A549 (cell line): ENCODE results near the gene ADAMTSL3. TPM values are rescaled to one million over a fixed set of nuclear protein-coding genes. Genes with fewer than 3 reads are reported as not detected.

ENCODE experiments used
- ATAC-seq, 2 experiments: fragments of 200-7000 bp in 1 of 2; fragments of >200 bp in 1 of 2; cut with Nextera tagmentation in 1 of 2; cut with Tn5 transposase in 1 of 2; 3 replicates each; pipeline versions ENCODE4 v1.8.0 to v1.9.1; 2018 to 2020; ENCODE audit warnings: mild to moderate bottlenecking in 1 of 2, moderate library complexity in 1 of 2
- CTCF ChIA-PET: fragments of 300-600 bp; sonication (Branson Sonifier 250); formaldehyde crosslinking; extraction: SDS; loops from one replicate; lab custom pipeline; 2021; ENCODE audit warnings: antibody characterized with exemption, inconsistent platforms; lab: Yijun Ruan, JAX
- POLR2A ChIA-PET: fragments of 350-600 bp; formaldehyde crosslinking; extraction: SDS; loops from one replicate; lab custom pipeline; 2021; ENCODE audit warnings: antibody characterized with exemption, inconsistent platforms; lab: Yijun Ruan, JAX
- DNase-seq, 2 experiments: peaks; one replicate each; pipeline versions ENCODE4 v3.0.0 to v3.0.0-alpha.2; 2011 to 2016; ENCODE audit warnings: low read depth in 1 of 2, low spot score in 1 of 2
- FAIRE-seq: peaks from 2 replicates; lab custom pipeline; 2011; peaks lifted over from hg19 to GRCh38; lab: Jason Lieb, UNC
- H3K27ac ChIP-seq, 2 experiments: fragments of >200 bp; sonication (Bioruptor Twin); formaldehyde crosslinking; 3 replicates each; pipeline ENCODE4 v1.5.1; 2016 to 2017
- H3K4me1 ChIP-seq: fragments of >200 bp; sonication (Bioruptor Twin); formaldehyde crosslinking; 3 replicates; pipeline ENCODE4 v1.6.1; 2016
- H3K4me2 ChIP-seq: fragments of >200 bp; sonication (Bioruptor Twin); formaldehyde crosslinking; 3 replicates; pipeline ENCODE4 v1.6.1; 2016
- H3K4me3 ChIP-seq: fragments of >200 bp; sonication (Bioruptor Twin); formaldehyde crosslinking; 3 replicates; pipeline ENCODE4 v1.5.1; 2016
- H3K9me3 ChIP-seq: fragments of >200 bp; sonication (Bioruptor Twin); formaldehyde crosslinking; 3 replicates; pipeline ENCODE4 v1.6.1; 2016
- CBX8 ChIP-seq: fragments of 200-600 bp; sonication (generic); IDR thresholded peaks from 2 replicates; pipeline ENCODE4 v1.6.1; 2016
- EHF ChIP-seq: fragments of 250-450 bp; sonication (Bioruptor Pico); IDR thresholded peaks from 2 replicates; pipeline ENCODE4 v1.5.0; 2020; ENCODE audit warnings: mild to moderate bottlenecking
- ESRRA ChIP-seq: fragments of 150-350 bp; IDR thresholded peaks from 2 replicates; pipeline ENCODE4 v1.6.1; 2014; ENCODE audit warnings: mild to moderate bottlenecking, low read length, borderline replicate concordance
- FOXS1 ChIP-seq: fragments of 250-450 bp; sonication (Bioruptor Pico); IDR thresholded peaks from 2 replicates; pipeline ENCODE4 v1.5.0; 2020; ENCODE audit warnings: mild to moderate bottlenecking, moderate library complexity
- GATA3 ChIP-seq: IDR thresholded peaks from 2 replicates; pipeline ENCODE4 v1.6.1; 2012; ENCODE audit warnings: borderline replicate concordance
- MAFK ChIP-seq: fragments of 450-650 bp; IDR thresholded peaks from 2 replicates; pipeline ENCODE4 v1.6.1; 2014; ENCODE audit not compliant: partially characterized antibody
- MAZ ChIP-seq: fragments of 150-350 bp; IDR thresholded peaks from 2 replicates; pipeline ENCODE4 v1.6.1; 2014; ENCODE audit warnings: antibody characterized with exemption, low read depth, low read length, borderline replicate concordance
- NFE2L2 ChIP-seq: fragments of 150-350 bp; conservative IDR thresholded peaks from 2 replicates; pipeline ENCODE4 v1.6.1; 2014; ENCODE audit warnings: low read length
- POLR2A ChIP-seq: IDR thresholded peaks from 2 replicates; pipeline ENCODE4 v1.6.1; 2012; ENCODE audit warnings: mild to moderate bottlenecking, low read length
- RAD21 ChIP-seq, 2 experiments: fragments of >200 bp in 1 of 2; sonication (Bioruptor Twin) in 1 of 2; formaldehyde crosslinking in 1 of 2; IDR thresholded peaks in 1 of 2; conservative IDR thresholded peaks in 1 of 2; 2 replicates in 1 of 2; 3 replicates in 1 of 2; pipeline ENCODE4 v1.6.1; 2012 to 2018; ENCODE audit warnings: inconsistent platforms in 1 of 2
- RARB ChIP-seq: fragments of 250-450 bp; sonication (Bioruptor Pico); IDR thresholded peaks from 2 replicates; pipeline ENCODE4 v1.8.0; 2021; ENCODE audit warnings: mild to moderate bottlenecking, moderate library complexity
- TFCP2L1 ChIP-seq: fragments of 250-450 bp; sonication (Bioruptor Pico); IDR thresholded peaks from 2 replicates; pipeline ENCODE4 v1.5.0; 2021; ENCODE audit warnings: mild to moderate bottlenecking
- TP53 ChIP-seq: fragments of 250-450 bp; sonication (Bioruptor Pico); IDR thresholded peaks from 2 replicates; pipeline ENCODE4 v1.5.0; 2021; ENCODE audit warnings: mild to moderate bottlenecking, moderate library complexity
- WGBS: methylation state at CpG from one replicate; pipeline ENCODE4 v1.1.6; 2017; ENCODE audit errors: missing lambda C conversion rate; 5-methylcytosine and 5-hydroxymethylcytosine counted together
- polyA plus RNA-seq, 4 experiments: library from polyadenylated mRNA; depleted of rRNA in 3 of 4; stranded (reverse); fragments of >200 nt; fragmentation: RNase III in 1 of 4; extraction: RNeasy Plus Mini Kit Qiagen cat#74134 plus additional on column Dnase treatment in 1 of 4; gene quantifications; 2 replicates in 3 of 4; 3 replicates in 1 of 4; pipeline ENCODE4 v1.2.3, GENCODE V29; 2011 to 2017
- TF ChIP-seq, protein P1 (sequence below): fragments of 200-600 bp; sonication (generic); IDR thresholded peaks from 2 replicates; pipeline ENCODE4 v1.6.1; 2016; ENCODE audit warnings: antibody characterized with exemption, mild to moderate bottlenecking, moderate library complexity
- TF ChIP-seq, protein P2 (sequence below): fragments of >200 bp; sonication (Bioruptor Twin); formaldehyde crosslinking; IDR thresholded peaks from 3 replicates; pipeline ENCODE4 v1.6.1; 2016
- TF ChIP-seq, protein P3 (sequence below): fragments of 250-450 bp; sonication (Bioruptor Pico); IDR thresholded peaks from 2 replicates; pipeline ENCODE4 v1.5.0; 2020; ENCODE audit warnings: low read depth, mild to moderate bottlenecking, moderate library complexity
- TF ChIP-seq, protein P4 (sequence below): fragments of 250-450 bp; sonication (Bioruptor Pico); IDR thresholded peaks from 2 replicates; pipeline ENCODE4 v1.5.0; 2021; ENCODE audit warnings: mild to moderate bottlenecking, moderate library complexity, borderline replicate concordance

Gene ADAMTSL3
- polyA plus RNA-seq, 2 of the 4 experiments (the other 2 are of a cell fraction) = 0.22 to 0.25 TPM

DNA sequence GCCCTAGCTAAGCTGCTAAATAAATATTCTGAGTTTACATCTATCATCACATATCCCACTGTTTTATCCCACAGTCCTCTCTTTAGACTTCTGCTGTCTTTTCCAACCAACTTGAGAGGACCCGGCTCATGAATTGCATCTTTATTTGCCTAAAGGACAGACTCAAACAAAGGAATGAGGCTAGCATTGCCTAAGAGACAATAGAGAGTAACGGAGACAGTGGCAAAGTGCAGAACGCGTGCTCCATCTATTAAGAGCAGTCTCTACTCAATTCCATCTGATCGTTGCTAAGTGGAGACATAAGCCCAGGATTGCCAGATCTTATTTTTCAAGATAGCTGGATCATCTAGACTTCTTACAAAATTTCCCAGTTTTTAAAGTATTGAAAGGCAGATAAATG lies 2.3 kb downstream of the ADAMTSL3 start:
- Histone ChIP-seq H3K9me3 (no peaks in the 10 kb centered on the region), H3K27ac (no peak overlapping the region), H3K4me3 (no peak overlapping the region), H3K4me2 (peak overlapping the region; percentile 49; the same call in 1 of the 3 replicates), H3K4me1 (peaks cover 16% of the 10 kb centered on the region; the same call in 2 of the 3 replicates)
- DNase-seq = no peak
- FAIRE-seq = no peak
- WGBS = 58% methylated on average over 5 of the region's 5 CpGs
- POLR2A ChIA-PET = no interaction called here
- no peak for ATAC-seq
- CTCF ChIA-PET = interaction anchor here (0.7 to 1.4 kb wide), 4 partner anchors 12 to 408 kb away, joined by 3 read pairs; partner anchors contain the start of gene SH3GL3
- TF ChIP-seq GATA3 (no peak), TP53 (no peak), POLR2A (no peak), MAZ (no peak), NFE2L2 (no peak), EHF (CRISPR knock-in tag) (no peak), ESRRA (no peak), TFCP2L1 (CRISPR knock-in tag) (no peak), FOXS1 (no peak)
- TF ChIP-seq, protein P1, sequence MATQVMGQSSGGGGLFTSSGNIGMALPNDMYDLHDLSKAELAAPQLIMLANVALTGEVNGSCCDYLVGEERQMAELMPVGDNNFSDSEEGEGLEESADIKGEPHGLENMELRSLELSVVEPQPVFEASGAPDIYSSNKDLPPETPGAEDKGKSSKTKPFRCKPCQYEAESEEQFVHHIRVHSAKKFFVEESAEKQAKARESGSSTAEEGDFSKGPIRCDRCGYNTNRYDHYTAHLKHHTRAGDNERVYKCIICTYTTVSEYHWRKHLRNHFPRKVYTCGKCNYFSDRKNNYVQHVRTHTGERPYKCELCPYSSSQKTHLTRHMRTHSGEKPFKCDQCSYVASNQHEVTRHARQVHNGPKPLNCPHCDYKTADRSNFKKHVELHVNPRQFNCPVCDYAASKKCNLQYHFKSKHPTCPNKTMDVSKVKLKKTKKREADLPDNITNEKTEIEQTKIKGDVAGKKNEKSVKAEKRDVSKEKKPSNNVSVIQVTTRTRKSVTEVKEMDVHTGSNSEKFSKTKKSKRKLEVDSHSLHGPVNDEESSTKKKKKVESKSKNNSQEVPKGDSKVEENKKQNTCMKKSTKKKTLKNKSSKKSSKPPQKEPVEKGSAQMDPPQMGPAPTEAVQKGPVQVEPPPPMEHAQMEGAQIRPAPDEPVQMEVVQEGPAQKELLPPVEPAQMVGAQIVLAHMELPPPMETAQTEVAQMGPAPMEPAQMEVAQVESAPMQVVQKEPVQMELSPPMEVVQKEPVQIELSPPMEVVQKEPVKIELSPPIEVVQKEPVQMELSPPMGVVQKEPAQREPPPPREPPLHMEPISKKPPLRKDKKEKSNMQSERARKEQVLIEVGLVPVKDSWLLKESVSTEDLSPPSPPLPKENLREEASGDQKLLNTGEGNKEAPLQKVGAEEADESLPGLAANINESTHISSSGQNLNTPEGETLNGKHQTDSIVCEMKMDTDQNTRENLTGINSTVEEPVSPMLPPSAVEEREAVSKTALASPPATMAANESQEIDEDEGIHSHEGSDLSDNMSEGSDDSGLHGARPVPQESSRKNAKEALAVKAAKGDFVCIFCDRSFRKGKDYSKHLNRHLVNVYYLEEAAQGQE = no peak
- TF ChIP-seq, protein P2, sequence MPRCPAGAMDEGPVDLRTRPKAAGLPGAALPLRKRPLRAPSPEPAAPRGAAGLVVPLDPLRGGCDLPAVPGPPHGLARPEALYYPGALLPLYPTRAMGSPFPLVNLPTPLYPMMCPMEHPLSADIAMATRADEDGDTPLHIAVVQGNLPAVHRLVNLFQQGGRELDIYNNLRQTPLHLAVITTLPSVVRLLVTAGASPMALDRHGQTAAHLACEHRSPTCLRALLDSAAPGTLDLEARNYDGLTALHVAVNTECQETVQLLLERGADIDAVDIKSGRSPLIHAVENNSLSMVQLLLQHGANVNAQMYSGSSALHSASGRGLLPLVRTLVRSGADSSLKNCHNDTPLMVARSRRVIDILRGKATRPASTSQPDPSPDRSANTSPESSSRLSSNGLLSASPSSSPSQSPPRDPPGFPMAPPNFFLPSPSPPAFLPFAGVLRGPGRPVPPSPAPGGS = no peak
- TF ChIP-seq, protein P3, sequence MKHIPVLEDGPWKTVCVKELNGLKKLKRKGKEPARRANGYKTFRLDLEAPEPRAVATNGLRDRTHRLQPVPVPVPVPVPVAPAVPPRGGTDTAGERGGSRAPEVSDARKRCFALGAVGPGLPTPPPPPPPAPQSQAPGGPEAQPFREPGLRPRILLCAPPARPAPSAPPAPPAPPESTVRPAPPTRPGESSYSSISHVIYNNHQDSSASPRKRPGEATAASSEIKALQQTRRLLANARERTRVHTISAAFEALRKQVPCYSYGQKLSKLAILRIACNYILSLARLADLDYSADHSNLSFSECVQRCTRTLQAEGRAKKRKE = no peak
- TF ChIP-seq, protein P4, sequence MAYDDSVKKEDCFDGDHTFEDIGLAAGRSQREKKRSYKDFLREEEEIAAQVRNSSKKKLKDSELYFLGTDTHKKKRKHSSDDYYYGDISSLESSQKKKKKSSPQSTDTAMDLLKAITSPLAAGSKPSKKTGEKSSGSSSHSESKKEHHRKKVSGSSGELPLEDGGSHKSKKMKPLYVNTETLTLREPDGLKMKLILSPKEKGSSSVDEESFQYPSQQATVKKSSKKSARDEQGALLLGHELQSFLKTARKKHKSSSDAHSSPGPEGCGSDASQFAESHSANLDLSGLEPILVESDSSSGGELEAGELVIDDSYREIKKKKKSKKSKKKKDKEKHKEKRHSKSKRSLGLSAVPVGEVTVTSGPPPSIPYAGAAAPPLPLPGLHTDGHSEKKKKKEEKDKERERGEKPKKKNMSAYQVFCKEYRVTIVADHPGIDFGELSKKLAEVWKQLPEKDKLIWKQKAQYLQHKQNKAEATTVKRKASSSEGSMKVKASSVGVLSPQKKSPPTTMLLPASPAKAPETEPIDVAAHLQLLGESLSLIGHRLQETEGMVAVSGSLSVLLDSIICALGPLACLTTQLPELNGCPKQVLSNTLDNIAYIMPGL (CRISPR knock-in tag) = no peak

DNA sequence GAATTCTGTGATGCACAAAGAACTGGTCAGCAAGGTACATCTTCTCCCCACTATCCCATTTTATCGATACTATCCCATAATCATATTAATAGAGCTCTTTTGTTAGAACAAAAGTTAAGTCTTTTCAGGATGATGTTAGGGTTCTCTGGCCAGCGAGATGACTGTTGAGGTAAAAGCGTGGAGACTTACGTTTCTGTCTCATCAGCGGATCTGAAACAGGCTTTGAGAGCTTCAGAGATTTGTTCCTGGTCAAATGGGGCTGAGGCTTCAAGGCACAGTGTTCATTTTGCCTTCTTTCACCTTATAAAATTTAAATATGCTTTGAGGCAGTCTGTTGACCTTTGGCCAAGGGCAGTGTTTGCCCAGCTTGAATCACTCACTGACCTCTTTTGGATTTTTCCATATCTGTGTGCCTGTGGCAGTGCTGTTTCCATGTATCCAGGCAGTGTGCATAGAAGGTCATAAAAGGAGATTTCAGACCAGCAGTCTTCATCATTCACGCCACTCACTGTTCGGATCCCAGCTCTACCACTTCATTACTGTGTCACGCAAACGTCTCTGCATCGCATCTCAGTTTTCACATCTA lies 3.1 kb downstream of the ADAMTSL3 start:
- H3K4me2 ChIP-seq = peak overlapping the region; percentile 49
- 53% methylated on average over 10 of the region's 10 CpGs for WGBS
- no peak overlapping the region for H3K27ac ChIP-seq
- no peak for DNase-seq
- CTCF ChIA-PET = interaction anchor here (0.8 to 1.4 kb wide), 5 partner anchors 10 to 409 kb away, joined by 3 read pairs; no protein-coding TSS in a partner anchor
- TF ChIP-seq MAFK (peak; percentile 33), CBX8 (no peak), ESRRA (no peak), RAD21 (conservative IDR thresholded peaks at IDR 0.05 in 1 of 2, IDR thresholded peaks at IDR 0.05 in 1 of 2) (no peak), RARB (CRISPR knock-in tag) (no peak)
- TF ChIP-seq, protein P1 = no peak
- no peak overlapping the region for H3K4me3 ChIP-seq
- no peak for FAIRE-seq
- H3K9me3 ChIP-seq = no peaks in the 10 kb centered on the region
- ATAC-seq = no peak
- peaks cover 16% of the 10 kb centered on the region; the same call in 2 of the 3 replicates for H3K4me1 ChIP-seq
- POLR2A ChIA-PET = no interaction called here
